A673 (cell line): ENCODE data around the gene FETUB. TPM values are rescaled to one million over a fixed set of nuclear protein-coding genes. Genes with fewer than 3 reads are reported as not detected.

Experiments used
- BruUV-seq: library from RNA; stranded (reverse); fragments of 400-500 nt; replicated peaks from 2 replicates; lab custom pipeline; 2021; lab: Mats Ljungman, UMichigan
- CTCF ChIA-PET: fragments of 300-600 bp; sonication (Branson Sonifier 250); formaldehyde crosslinking; loops from one replicate; lab custom pipeline; 2022; ENCODE audit warnings: antibody characterized with exemption; lab: Charles Lee
- POLR2A ChIA-PET: fragments of 300-600 bp; sonication (Branson Sonifier 250); formaldehyde crosslinking; loops from one replicate; lab custom pipeline; 2022; ENCODE audit warnings: antibody characterized with exemption; ENCODE audit not compliant: low non-redundant PET; lab: Charles Lee
- DNase-seq: peaks from one replicate; pipeline ENCODE4 v3.0.0-alpha.2; 2015; ENCODE audit warnings: low spot score
- H3K27ac ChIP-seq: fragments of 200-600 bp; sonication (generic); 2 replicates; pipeline ENCODE4 v1.5.1; 2016; ENCODE audit warnings: mixed run types, low read depth, mild to moderate bottlenecking, mixed read lengths, antibody characterized with exemption, low read length; ENCODE audit not compliant: poor library complexity, severe bottlenecking
- H3K27me3 ChIP-seq: fragments of 200-600 bp; sonication (generic); replicated peaks from 2 replicates; pipeline ENCODE4 v1.6.1; 2017; ENCODE audit warnings: mixed run types, low read depth, mild to moderate bottlenecking, mixed read lengths, antibody characterized with exemption, low read length; ENCODE audit not compliant: insufficient read depth, poor library complexity
- H3K36me3 ChIP-seq: fragments of 200-600 bp; sonication (generic); 2 replicates; pipeline ENCODE4 v1.6.1; 2016; ENCODE audit warnings: mixed run types, mild to moderate bottlenecking, mixed read lengths, antibody characterized with exemption, low read length; ENCODE audit not compliant: insufficient read depth, poor library complexity, severe bottlenecking
- H3K4me1 ChIP-seq: fragments of 200-600 bp; sonication (generic); 2 replicates; pipeline ENCODE4 v1.6.1; 2017; ENCODE audit warnings: mixed run types, mild to moderate bottlenecking, mixed read lengths, antibody characterized with exemption, low read length; ENCODE audit not compliant: insufficient read depth, poor library complexity, severe bottlenecking
- H3K4me3 ChIP-seq: fragments of 200-600 bp; sonication (generic); 2 replicates; pipeline ENCODE4 v1.5.1; 2016; ENCODE audit warnings: low read depth, mixed run types, mild to moderate bottlenecking, mixed read lengths, low read length; ENCODE audit not compliant: poor library complexity, severe bottlenecking
- H3K9me3 ChIP-seq: fragments of 200-600 bp; sonication (generic); 2 replicates; pipeline ENCODE4 v1.6.1; 2016; ENCODE audit warnings: mixed run types, low read depth, mild to moderate bottlenecking, mixed read lengths, antibody characterized with exemption, low read length; ENCODE audit not compliant: poor library complexity, severe bottlenecking
- EZH2 ChIP-seq: fragments of 200-600 bp; sonication (generic); IDR thresholded peaks from 2 replicates; pipeline ENCODE4 v1.6.1; 2017; ENCODE audit warnings: borderline replicate concordance, low read depth, mild to moderate bottlenecking, mixed read lengths, antibody characterized with exemption, low read length; ENCODE audit not compliant: poor library complexity, severe bottlenecking
- intact Hi-C: fragments of 100-400 bp; cut with micrococcal nuclease; formaldehyde crosslinking; loops from one replicate; pipeline ENCODE4 v1.10.0; 2022; ENCODE audit not compliant: unreplicated experiment
- total RNA-seq: library from RNA; stranded (reverse); gene quantifications from 2 replicates; pipeline ENCODE4 v1.2.3, GENCODE V29; 2021
- TF ChIP-seq, protein P1 (sequence below): fragments of 300-800, 200-600 bp; sonication (generic); conservative IDR thresholded peaks from 2 replicates; pipeline ENCODE4 v1.5.1; 2017; ENCODE audit warnings: low read depth, mild to moderate bottlenecking, antibody characterized with exemption, low read length, moderate library complexity, mixed read lengths

The FETUB gene
- total RNA-seq, 1 experiment from 2014 or later, result not detected

GRCh38 chr3:186599785-186600166, 40.4 kb upstream of the FETUB start:
- Histone ChIP-seq H3K27me3 (no peaks in the 10 kb centered on the region), H3K27ac (no peak overlapping the region), H3K4me1 (no peaks in the 10 kb centered on the region), H3K36me3 (no peaks in the 10 kb centered on the region), H3K4me3 (no peak overlapping the region), H3K9me3 (no peaks in the 10 kb centered on the region)
- no peak for DNase-seq
- intact Hi-C loops, result no loop called here
- POLR2A ChIA-PET, result no interaction called here
- CTCF ChIA-PET, result no interaction called here
- no peak for TF ChIP-seq EZH2
- TF ChIP-seq, protein P1, sequence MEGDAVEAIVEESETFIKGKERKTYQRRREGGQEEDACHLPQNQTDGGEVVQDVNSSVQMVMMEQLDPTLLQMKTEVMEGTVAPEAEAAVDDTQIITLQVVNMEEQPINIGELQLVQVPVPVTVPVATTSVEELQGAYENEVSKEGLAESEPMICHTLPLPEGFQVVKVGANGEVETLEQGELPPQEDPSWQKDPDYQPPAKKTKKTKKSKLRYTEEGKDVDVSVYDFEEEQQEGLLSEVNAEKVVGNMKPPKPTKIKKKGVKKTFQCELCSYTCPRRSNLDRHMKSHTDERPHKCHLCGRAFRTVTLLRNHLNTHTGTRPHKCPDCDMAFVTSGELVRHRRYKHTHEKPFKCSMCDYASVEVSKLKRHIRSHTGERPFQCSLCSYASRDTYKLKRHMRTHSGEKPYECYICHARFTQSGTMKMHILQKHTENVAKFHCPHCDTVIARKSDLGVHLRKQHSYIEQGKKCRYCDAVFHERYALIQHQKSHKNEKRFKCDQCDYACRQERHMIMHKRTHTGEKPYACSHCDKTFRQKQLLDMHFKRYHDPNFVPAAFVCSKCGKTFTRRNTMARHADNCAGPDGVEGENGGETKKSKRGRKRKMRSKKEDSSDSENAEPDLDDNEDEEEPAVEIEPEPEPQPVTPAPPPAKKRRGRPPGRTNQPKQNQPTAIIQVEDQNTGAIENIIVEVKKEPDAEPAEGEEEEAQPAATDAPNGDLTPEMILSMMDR, result no peak
- no TSS peak for BruUV-seq

GRCh38 chr3:186600896-186601295, 39.3 kb upstream of the FETUB start:
- H3K27ac ChIP-seq, result peak overlapping the region; percentile 24
- POLR2A ChIA-PET, result no interaction called here
- H3K4me1 ChIP-seq, result no peaks in the 10 kb centered on the region
- no peaks in the 10 kb centered on the region for H3K9me3 ChIP-seq
- peak; percentile 29 for DNase-seq
- no TSS peak for BruUV-seq
- TF ChIP-seq EZH2, result no peak
- TF ChIP-seq, protein P1, result no peak
- CTCF ChIA-PET, result no interaction called here
- no peak overlapping the region for H3K4me3 ChIP-seq
- no peaks in the 10 kb centered on the region for H3K27me3 ChIP-seq
- intact Hi-C loops, result no loop called here
- no peaks in the 10 kb centered on the region for H3K36me3 ChIP-seq

DNA sequence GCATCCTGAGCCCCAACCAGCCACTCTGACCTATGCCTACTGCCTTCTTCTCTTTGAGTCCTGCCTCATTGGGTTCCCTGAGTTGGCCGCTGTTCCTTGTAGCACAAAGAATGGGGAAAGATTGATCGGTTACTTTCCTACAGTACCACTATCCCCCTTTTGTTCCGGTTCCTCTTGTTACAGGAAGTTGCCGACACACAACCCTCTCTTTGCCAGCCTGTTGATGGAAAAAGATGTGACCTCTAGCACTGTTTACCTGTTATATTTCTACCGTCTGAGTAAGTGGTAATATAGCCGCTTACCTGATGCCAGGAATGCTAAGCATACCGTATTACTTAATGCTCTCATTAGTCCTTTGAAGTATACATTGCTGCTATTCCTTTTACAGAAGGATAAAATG, 37.0 kb upstream of the FETUB start:
- no peak overlapping the region for H3K27ac ChIP-seq
- no peak for DNase-seq
- POLR2A ChIA-PET, result no interaction called here
- no peaks in the 10 kb centered on the region for H3K9me3 ChIP-seq
- TF ChIP-seq, protein P1, result no peak
- TF ChIP-seq EZH2, result no peak
- intact Hi-C loops, result no loop called here
- BruUV-seq, result no TSS peak
- H3K36me3 ChIP-seq, result no peaks in the 10 kb centered on the region
- no peaks in the 10 kb centered on the region for H3K4me1 ChIP-seq
- no peaks in the 10 kb centered on the region for H3K27me3 ChIP-seq
- no peak overlapping the region for H3K4me3 ChIP-seq
- CTCF ChIA-PET, result no interaction called here
